GM23248 (cell line): ENCODE data around the gene MAGEF1. TPM values are rescaled to one million over a fixed set of nuclear protein-coding genes. Genes with fewer than 3 reads are reported as not detected.

ENCODE experiments used
- DNase-seq: peaks from one replicate; pipeline ENCODE4 v3.0.0-alpha.2; 2015
- H2AFZ ChIP-seq: fragments of 200-600 bp; sonication (generic); 2 replicates; pipeline ENCODE4 v1.6.1; 2016; ENCODE audit warnings: antibody characterized with exemption
- H3F3A ChIP-seq: fragments of 200-600 bp; sonication (generic); 2 replicates; pipeline ENCODE4 v1.6.1; 2016; ENCODE audit warnings: mild to moderate bottlenecking, antibody characterized with exemption, mixed run types; ENCODE audit not compliant: insufficient read depth
- H3K27ac ChIP-seq: fragments of 200-600 bp; sonication (generic); 2 replicates; pipeline ENCODE4 v1.5.1; 2016; ENCODE audit warnings: mild to moderate bottlenecking
- H3K27me3 ChIP-seq: fragments of 200-600 bp; sonication (generic); replicated peaks from 2 replicates; pipeline ENCODE4 v1.6.1; 2016; ENCODE audit warnings: mild to moderate bottlenecking; ENCODE audit not compliant: insufficient read depth
- H3K36me3 ChIP-seq: fragments of 200-600 bp; sonication (generic); 2 replicates; pipeline ENCODE4 v1.6.1; 2016; ENCODE audit warnings: low read depth, mild to moderate bottlenecking
- H3K4me1 ChIP-seq: fragments of 200-600 bp; sonication (generic); 2 replicates; pipeline ENCODE4 v1.6.1; 2016; ENCODE audit warnings: mild to moderate bottlenecking; ENCODE audit not compliant: insufficient read depth
- H3K4me2 ChIP-seq: fragments of 200-600 bp; sonication (generic); one replicate; pipeline ENCODE4 v1.6.1; 2016; ENCODE audit warnings: mild to moderate bottlenecking; ENCODE audit not compliant: unreplicated experiment
- H3K4me3 ChIP-seq: fragments of 200-600 bp; sonication (generic); 2 replicates; pipeline ENCODE4 v1.5.1; 2016; ENCODE audit warnings: mild to moderate bottlenecking
- H3K79me2 ChIP-seq: fragments of 200-600 bp; sonication (generic); 2 replicates; pipeline ENCODE4 v1.6.1; 2016; ENCODE audit warnings: mild to moderate bottlenecking; ENCODE audit not compliant: insufficient read depth
- H3K9ac ChIP-seq: fragments of 200-600 bp; sonication (generic); 2 replicates; pipeline ENCODE4 v1.6.1; 2016; ENCODE audit warnings: mild to moderate bottlenecking
- H3K9me2 ChIP-seq: fragments of 200-600 bp; sonication (generic); 2 replicates; pipeline ENCODE4 v1.6.1; 2016; ENCODE audit warnings: mixed run types, mild to moderate bottlenecking, moderate library complexity; ENCODE audit not compliant: insufficient read depth
- H3K9me3 ChIP-seq: fragments of 200-600 bp; sonication (generic); one replicate; pipeline ENCODE4 v1.6.1; 2017; ENCODE audit warnings: low read depth
- H4K20me1 ChIP-seq: fragments of 200-600 bp; sonication (generic); 2 replicates; pipeline ENCODE4 v1.6.0; 2016; ENCODE audit not compliant: insufficient read depth
- EZH2 ChIP-seq: fragments of 200-600 bp; sonication (generic); IDR thresholded peaks from 2 replicates; pipeline ENCODE4 v1.6.1; 2018; ENCODE audit warnings: antibody characterized with exemption, mild to moderate bottlenecking; ENCODE audit not compliant: insufficient read depth, poor library complexity, severe bottlenecking
- EZH2phosphoT487 ChIP-seq: fragments of 200-600 bp; sonication (generic); IDR thresholded peaks from 2 replicates; pipeline ENCODE4 v1.6.1; 2018; ENCODE audit warnings: antibody characterized with exemption, moderate library complexity, mild to moderate bottlenecking, low read depth; ENCODE audit not compliant: insufficient read depth
- WGBS, 2 experiments: methylation state at CpG; one replicate each; pipeline ENCODE4 v1.1.6; 2015 to 2017; ENCODE audit warnings: low lambda C conversion rate in 2 of 2, low coverage in 1 of 2; ENCODE audit errors: missing lambda C conversion rate in 2 of 2; 5-methylcytosine and 5-hydroxymethylcytosine counted together
- in situ Hi-C: fragments of 300-500 bp; cut with MboI; formaldehyde crosslinking; loops from 2 replicates; pipeline ENCODE4 v1.15.0; 2020
- polyA plus RNA-seq: library from polyadenylated mRNA; unstranded; fragments of >200 nt; fragmentation: Nextera tagmentation; extraction: Ambion mirVana; gene quantifications from 2 replicates; pipeline ENCODE4 v1.2.1, GENCODE V29; 2016
- total RNA-seq: library from RNA; depleted of rRNA; stranded (reverse); fragments of >200 nt; shearing (Covaris generic); gene quantifications from 2 replicates; pipeline ENCODE4 v1.2.3, GENCODE V29; 2014

MAGEF1 gene
- total and polyA plus RNA-seq, 2 experiments from 2014 or later, result 38.9 to 39.0 TPM

DNA sequence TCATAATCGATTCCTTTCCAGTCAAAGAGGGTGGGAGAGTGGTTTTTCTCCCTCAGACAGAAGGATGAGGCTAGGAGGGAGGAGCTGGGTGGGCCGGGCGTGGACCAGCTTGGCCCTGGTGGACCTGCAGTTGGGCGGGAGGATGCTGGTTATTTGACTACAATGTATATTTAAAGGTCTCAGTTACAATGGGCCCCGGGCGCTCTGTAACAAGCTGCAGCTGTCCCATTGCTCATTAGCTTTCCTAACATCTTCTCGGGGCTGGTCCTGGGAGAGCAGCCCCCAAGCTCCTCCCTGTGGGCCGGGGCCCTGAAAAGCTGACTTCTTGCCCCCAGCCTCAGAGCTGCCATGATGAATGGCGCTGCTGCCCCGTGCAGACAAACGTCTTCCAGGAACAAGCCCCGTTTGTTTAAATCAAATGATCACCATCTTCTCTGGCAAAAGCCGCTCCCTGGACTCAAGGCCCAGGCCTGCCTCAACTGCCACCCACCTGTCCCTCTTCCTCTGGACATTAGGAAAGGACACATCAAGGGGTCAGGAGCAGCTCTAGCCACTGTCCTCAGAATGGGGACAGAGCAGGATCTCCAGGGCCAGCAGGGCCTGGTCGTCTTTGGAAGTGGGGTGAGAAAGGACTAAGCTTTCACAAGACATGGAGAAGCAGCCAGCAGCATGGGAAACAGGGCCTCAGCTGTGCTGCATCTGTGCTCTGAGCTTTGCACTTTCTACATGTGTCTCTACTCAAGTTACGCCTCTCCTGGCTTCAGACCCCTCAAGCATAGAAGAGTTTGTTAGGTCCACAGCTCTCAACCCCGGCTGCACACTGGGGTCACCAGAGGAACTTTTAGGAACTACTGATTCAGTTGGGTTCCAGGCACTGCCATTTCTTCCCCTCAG, 38.6 kb downstream of the MAGEF1 start:
- Histone ChIP-seq H3K4me1 (no peaks in the 10 kb centered on the region), H3K4me3 (no peak overlapping the region), H3K27ac (no peak overlapping the region), H3K79me2 (no peaks in the 10 kb centered on the region), H3F3A (no peaks in the 10 kb centered on the region), H2AFZ (no peak overlapping the region), H3K4me2 (no peak overlapping the region), H3K9me3 (no peaks in the 10 kb centered on the region), H3K27me3 (peaks cover 5% of the 10 kb centered on the region; the same call in 1 of the 2 replicates), H3K9ac (no peak overlapping the region), H3K9me2 (no peaks in the 10 kb centered on the region), H4K20me1 (no peaks in the 10 kb centered on the region), H3K36me3 (no peaks in the 10 kb centered on the region)
- in situ Hi-C loops, result no loop called here
- no peak for DNase-seq
- no peak for TF ChIP-seq EZH2
- no peak for TF ChIP-seq EZH2phosphoT487
- 51 to 60% methylated on average over 16 of the region's 16 CpGs for WGBS, 2 experiments

DNA sequence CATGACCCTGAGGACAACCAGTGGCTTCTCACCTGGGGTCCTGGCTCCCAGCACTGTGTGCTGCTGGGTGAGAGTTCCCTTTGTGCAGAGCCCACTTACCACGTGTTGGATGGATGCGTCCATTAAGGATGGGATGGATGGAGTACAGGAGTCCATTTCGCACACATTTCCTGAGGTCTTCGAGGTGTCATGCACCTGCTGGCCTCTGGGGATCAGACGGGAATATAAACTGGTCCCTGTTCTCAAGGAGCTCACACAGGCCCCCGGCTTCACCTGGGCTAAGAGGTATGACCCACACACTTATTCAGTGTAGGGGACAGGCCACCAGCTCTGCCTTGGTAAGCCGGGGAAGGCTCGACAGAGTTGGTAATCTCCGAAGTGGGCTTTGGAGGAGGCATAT, 39.5 kb downstream of the MAGEF1 start:
- WGBS, 2 experiments, result 71 to 72% methylated on average over 9 of the region's 9 CpGs
- H3K9me2 ChIP-seq, result no peaks in the 10 kb centered on the region
- no peaks in the 10 kb centered on the region for H3K79me2 ChIP-seq
- H2AFZ ChIP-seq, result no peak overlapping the region
- H3K27me3 ChIP-seq, result peaks cover 5% of the 10 kb centered on the region
- H3K36me3 ChIP-seq, result no peaks in the 10 kb centered on the region
- H3K9me3 ChIP-seq, result no peaks in the 10 kb centered on the region
- in situ Hi-C loops, result no loop called here
- H3F3A ChIP-seq, result no peaks in the 10 kb centered on the region
- TF ChIP-seq EZH2phosphoT487, result no peak
- TF ChIP-seq EZH2, result no peak
- H3K9ac ChIP-seq, result no peak overlapping the region
- DNase-seq, result no peak
- H3K4me2 ChIP-seq, result no peak overlapping the region
- H3K4me1 ChIP-seq, result no peaks in the 10 kb centered on the region
- no peaks in the 10 kb centered on the region for H4K20me1 ChIP-seq
- no peak overlapping the region for H3K4me3 ChIP-seq
- no peak overlapping the region for H3K27ac ChIP-seq

DNA sequence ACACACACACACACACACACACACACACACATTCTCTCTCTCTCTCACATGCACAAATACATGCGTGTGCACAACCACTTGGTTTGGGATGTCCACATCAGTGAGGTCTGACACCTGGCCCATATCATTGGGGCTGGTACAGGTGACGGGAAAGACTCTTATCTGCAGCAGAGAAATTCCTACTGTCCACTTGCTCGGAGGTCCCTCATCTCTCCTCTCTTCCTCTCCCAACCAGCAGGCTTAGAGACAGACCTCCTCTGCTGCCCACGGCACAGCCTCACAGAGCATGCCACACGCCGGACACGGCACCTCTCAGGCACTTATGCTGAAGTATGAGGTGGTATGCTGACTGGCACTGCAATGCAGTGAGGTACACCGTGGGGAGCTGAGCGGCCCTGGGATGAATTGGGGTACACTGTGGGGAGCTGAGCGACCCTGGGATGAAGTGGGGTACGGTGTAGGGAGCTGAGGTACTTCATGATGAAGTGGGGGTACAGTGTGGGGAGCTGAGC, 41.7 kb downstream of the MAGEF1 start:
- Histone ChIP-seq H3K79me2 (no peaks in the 10 kb centered on the region), H3K4me3 (no peak overlapping the region), H3K36me3 (no peaks in the 10 kb centered on the region), H3K4me2 (no peak overlapping the region), H3K27ac (no peak overlapping the region), H3F3A (no peaks in the 10 kb centered on the region), H2AFZ (no peak overlapping the region), H3K9me2 (no peaks in the 10 kb centered on the region), H3K27me3 (peaks cover 7% of the 10 kb centered on the region), H3K9ac (no peak overlapping the region), H3K9me3 (no peaks in the 10 kb centered on the region), H3K4me1 (no peaks in the 10 kb centered on the region), H4K20me1 (no peaks in the 10 kb centered on the region)
- WGBS, 2 experiments, result 60 to 63% methylated on average over 9 to 11 of the region's 11 CpGs
- TF ChIP-seq EZH2phosphoT487, result no peak
- no peak for TF ChIP-seq EZH2
- DNase-seq, result no peak
- in situ Hi-C loops, result no loop called here

DNA sequence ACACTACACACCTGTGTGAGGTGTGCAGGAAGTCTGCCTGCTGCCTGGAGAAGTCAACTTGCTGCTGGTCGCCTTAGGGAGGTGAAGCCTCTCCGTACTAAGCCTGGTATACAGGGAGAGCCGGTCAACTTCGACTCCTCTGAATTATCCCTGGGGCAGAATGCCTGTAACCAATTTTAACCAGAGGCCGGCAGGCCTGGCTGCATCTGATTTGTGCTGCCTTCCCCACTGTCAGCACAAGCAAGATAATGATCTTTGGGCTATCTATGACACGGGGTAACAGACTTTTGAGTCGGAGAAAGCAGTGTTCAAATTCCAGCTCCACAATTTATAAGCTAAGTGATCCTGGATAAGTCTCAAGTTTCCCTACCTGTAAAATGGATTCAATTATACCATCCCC, 42.3 kb downstream of the MAGEF1 start:
- Histone ChIP-seq H3K4me2 (no peak overlapping the region), H3K9ac (no peak overlapping the region), H2AFZ (no peak overlapping the region), H3K9me3 (no peaks in the 10 kb centered on the region), H3K79me2 (no peaks in the 10 kb centered on the region), H3K9me2 (no peaks in the 10 kb centered on the region), H3K4me1 (no peaks in the 10 kb centered on the region), H3K36me3 (no peaks in the 10 kb centered on the region), H3K27ac (no peak overlapping the region), H3F3A (no peaks in the 10 kb centered on the region), H4K20me1 (no peaks in the 10 kb centered on the region), H3K4me3 (no peak overlapping the region), H3K27me3 (peaks cover 7% of the 10 kb centered on the region)
- 57 to 64% methylated on average over 7 of the region's 7 CpGs for WGBS, 2 experiments
- no peak for DNase-seq
- in situ Hi-C loops, result no loop called here
- TF ChIP-seq EZH2phosphoT487 (no peak), EZH2 (no peak)
